Measurements from ENCODE around the gene RBM12.

DNA sequence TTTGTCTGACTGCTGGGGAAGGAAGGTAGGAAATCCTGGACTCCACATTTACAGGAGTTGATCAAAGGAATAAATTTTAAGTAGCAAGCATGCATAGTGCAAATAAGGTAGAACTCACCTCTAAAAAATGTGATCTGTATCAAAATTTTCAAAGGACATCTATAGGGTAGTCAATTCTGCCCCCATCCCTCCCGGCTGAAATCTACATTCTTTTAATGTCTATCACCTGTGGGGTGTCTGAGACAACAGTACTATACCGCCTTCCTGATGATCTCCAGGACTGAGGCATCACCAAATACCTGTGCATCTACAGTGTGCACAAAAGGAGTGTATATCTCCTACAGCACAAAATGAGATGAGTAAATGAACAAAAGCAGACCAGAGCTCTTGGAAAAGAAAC, 19.9 kb downstream of the RBM12 start:
- TF ChIP-seq, protein P1, sequence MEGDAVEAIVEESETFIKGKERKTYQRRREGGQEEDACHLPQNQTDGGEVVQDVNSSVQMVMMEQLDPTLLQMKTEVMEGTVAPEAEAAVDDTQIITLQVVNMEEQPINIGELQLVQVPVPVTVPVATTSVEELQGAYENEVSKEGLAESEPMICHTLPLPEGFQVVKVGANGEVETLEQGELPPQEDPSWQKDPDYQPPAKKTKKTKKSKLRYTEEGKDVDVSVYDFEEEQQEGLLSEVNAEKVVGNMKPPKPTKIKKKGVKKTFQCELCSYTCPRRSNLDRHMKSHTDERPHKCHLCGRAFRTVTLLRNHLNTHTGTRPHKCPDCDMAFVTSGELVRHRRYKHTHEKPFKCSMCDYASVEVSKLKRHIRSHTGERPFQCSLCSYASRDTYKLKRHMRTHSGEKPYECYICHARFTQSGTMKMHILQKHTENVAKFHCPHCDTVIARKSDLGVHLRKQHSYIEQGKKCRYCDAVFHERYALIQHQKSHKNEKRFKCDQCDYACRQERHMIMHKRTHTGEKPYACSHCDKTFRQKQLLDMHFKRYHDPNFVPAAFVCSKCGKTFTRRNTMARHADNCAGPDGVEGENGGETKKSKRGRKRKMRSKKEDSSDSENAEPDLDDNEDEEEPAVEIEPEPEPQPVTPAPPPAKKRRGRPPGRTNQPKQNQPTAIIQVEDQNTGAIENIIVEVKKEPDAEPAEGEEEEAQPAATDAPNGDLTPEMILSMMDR (conservative IDR thresholded peaks at IDR 0.05; ENCODE audit: low read length) = no peak
- no peak for TF ChIP-seq EZH2phosphoT487 (IDR thresholded peaks at IDR 0.05; ENCODE audit: borderline replicate concordance)
